HepG2 (cell line): ENCODE results near the gene EHD1.

Experiments
- ASH2L ChIP-seq: fragments of 300-600, 200-600 bp; sonication (generic); IDR thresholded peaks from 2 replicates; pipeline ENCODE4 v1.7.0; 2017; ENCODE audit warnings: low read depth, mild to moderate bottlenecking, moderate library complexity, mixed read lengths, low read length; ENCODE audit not compliant: insufficient read length
- BRD4 ChIP-seq: sonication (generic); formaldehyde crosslinking; IDR thresholded peaks from 2 replicates; pipeline ENCODE4 v1.4.0; 2020; ENCODE audit warnings: missing genetic modification reagents
- BRF2 ChIP-seq: sonication (generic); formaldehyde crosslinking; IDR thresholded peaks from 2 replicates; pipeline ENCODE4 v1.8.1; 2022; ENCODE audit warnings: mild to moderate bottlenecking, missing genetic modification reagents
- EZH2 ChIP-seq: conservative IDR thresholded peaks from 2 replicates; pipeline ENCODE4 v1.6.1; 2012; ENCODE audit warnings: mild to moderate bottlenecking, low read depth, low read length, moderate library complexity
- NFE2L1 ChIP-seq: sonication (generic); formaldehyde crosslinking; IDR thresholded peaks from 2 replicates; pipeline ENCODE4 v1.4.0; 2020; ENCODE audit warnings: missing genetic modification reagents, mild to moderate bottlenecking, borderline replicate concordance
- SALL2 ChIP-seq: sonication (generic); formaldehyde crosslinking; IDR thresholded peaks from 2 replicates; pipeline ENCODE4 v1.8.1; 2023; ENCODE audit warnings: mild to moderate bottlenecking, missing genetic modification reagents, inconsistent platforms
- ZSCAN12 ChIP-seq: sonication (generic); formaldehyde crosslinking; IDR thresholded peaks from 2 replicates; pipeline ENCODE4 v1.9.0; 2021; ENCODE audit warnings: mild to moderate bottlenecking, missing genetic modification reagents

GRCh38 chr11:64833198-64833502, 45.3 kb downstream of the EHD1 start:
- TF ChIP-seq BRF2 (CRISPR knock-in tag) (no peak), ASH2L (no peak), EZH2 (no peak), ZSCAN12 (CRISPR knock-in tag) (no peak), BRD4 (CRISPR knock-in tag) (no peak), NFE2L1 (CRISPR knock-in tag) (no peak), SALL2 (no peak)
